ENCODE results near the gene GOSR2.
"Not testable (repeated sequence)": the region's sequence is repeated elsewhere in the genome, so short reads cannot be mapped to it uniquely, and the experiment has no call there.

The GOSR2 gene

GRCh38 chr17:46948544-46948943 lies 25.6 kb downstream of the GOSR2 start:
- H3K4me3 ChIP-seq (ENCODE audit: low read depth, low read length): no peak overlapping the region
- TF ChIP-seq, protein P1, sequence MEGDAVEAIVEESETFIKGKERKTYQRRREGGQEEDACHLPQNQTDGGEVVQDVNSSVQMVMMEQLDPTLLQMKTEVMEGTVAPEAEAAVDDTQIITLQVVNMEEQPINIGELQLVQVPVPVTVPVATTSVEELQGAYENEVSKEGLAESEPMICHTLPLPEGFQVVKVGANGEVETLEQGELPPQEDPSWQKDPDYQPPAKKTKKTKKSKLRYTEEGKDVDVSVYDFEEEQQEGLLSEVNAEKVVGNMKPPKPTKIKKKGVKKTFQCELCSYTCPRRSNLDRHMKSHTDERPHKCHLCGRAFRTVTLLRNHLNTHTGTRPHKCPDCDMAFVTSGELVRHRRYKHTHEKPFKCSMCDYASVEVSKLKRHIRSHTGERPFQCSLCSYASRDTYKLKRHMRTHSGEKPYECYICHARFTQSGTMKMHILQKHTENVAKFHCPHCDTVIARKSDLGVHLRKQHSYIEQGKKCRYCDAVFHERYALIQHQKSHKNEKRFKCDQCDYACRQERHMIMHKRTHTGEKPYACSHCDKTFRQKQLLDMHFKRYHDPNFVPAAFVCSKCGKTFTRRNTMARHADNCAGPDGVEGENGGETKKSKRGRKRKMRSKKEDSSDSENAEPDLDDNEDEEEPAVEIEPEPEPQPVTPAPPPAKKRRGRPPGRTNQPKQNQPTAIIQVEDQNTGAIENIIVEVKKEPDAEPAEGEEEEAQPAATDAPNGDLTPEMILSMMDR (IDR thresholded peaks at IDR 0.05; ENCODE audit: insufficient read depth, low read depth, low read length, missing control alignments): no peak
- DNase-seq (ENCODE audit: low read depth): no peak

GRCh38 chr17:46949291-46950174 lies 26.6 kb downstream of the GOSR2 start:
- H3K4me3 ChIP-seq (ENCODE audit: low read depth, low read length): no peak overlapping the region
- TF ChIP-seq, protein P1 (IDR thresholded peaks at IDR 0.05; ENCODE audit: insufficient read depth, low read depth, low read length, missing control alignments): no peak
- no peak for DNase-seq (ENCODE audit: low read depth)

DNA sequence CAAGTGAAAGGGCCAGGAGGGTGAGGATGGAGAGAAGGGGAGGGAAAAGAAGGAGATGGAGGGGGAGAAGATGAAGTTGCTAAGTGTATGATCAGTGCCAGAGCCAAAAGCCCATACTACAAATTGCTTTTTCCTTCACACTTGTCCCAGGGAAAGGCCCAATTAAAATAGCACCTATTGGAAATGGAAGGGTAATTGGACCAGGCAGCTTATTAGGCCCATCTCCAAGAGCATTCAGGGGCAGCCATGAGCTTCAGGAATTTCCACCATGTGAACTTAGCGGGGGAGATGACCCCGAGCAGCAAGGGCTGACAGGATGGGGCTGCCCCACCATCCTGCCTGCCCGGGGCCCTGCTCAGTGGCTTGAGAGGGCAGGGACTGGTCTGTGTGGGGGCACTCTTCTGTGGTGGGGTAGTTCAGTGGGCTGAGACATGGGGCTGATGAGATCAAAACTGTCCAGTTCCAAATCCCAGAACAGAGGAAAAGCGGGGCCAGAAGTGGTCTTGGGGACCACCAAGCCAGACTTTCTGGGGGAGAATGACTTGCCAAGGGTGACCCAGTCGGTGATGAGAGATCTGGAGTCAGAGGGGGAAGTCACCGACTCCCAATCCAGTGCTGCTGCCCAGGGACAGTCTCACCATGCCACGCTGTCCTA lies 27.5 kb downstream of the GOSR2 start:
- no peak for DNase-seq (ENCODE audit: low read depth)
- TF ChIP-seq, protein P1 (IDR thresholded peaks at IDR 0.05; ENCODE audit: insufficient read depth, low read depth, low read length, missing control alignments): no peak
- H3K4me3 ChIP-seq (ENCODE audit: low read depth, low read length): no peak overlapping the region

DNA sequence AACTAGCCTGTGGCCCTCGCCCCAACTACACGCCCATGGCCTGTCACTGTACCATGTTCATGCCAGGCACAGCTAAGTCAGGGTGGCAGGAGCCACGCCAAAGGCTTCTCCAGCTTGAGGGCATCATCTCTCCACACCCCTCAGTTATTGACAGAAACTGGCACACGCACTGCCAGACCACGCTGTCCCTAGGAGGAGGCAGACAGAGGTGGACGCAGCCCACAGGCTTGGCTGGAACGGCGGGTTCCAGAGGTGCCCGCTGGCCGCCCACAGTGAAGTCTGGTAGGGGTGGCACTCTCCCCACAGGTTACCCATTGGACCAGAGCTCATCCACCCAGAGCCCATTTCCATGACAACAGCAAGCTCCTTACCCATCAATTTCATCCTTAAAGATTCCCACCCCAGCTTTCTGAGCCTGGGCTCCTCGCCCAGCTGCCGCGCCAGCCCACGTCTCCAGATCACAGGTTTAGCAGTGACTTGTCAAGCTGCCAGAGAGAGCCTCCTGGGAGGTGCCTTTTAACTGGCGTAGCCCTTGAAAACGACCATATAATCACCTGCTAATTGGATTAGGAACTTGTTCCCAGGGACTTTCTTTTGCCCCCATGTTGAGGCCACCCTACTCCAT lies 28.1 kb downstream of the GOSR2 start:
- TF ChIP-seq, protein P1 (IDR thresholded peaks at IDR 0.05; ENCODE audit: insufficient read depth, low read depth, low read length, missing control alignments): no peak
- H3K4me3 ChIP-seq (ENCODE audit: low read depth, low read length): no peak overlapping the region
- no peak for DNase-seq (ENCODE audit: low read depth)

- no peak for DNase-seq (ENCODE audit: low read depth)
- H3K4me3 ChIP-seq (ENCODE audit: low read depth, low read length): no peak overlapping the region
- TF ChIP-seq, protein P1 (IDR thresholded peaks at IDR 0.05; ENCODE audit: insufficient read depth, low read depth, low read length, missing control alignments): no peak
These were observed 28.7 kb downstream of the GOSR2 start for GRCh38 chr17:46951706-46952105.

DNA sequence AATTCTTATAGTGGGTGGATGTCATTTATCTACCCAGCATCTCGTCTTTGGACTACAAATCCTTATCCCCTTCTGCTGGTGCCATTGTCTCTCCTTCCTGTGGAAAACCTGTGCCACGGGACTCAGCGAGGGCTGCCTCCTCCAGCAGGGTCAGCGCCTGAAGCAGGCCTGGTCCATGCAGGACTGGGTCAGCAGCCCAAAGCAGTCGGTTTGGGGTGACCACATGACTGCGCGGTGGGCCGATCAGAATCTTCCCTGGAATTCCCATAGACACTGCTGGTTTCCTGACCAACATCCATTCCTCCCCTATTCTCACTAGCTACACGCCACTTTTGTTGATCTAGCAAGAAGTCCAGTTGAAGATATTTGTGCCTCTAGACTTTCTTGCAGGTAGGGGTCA lies 29.2 kb downstream of the GOSR2 start:
- DNase-seq (ENCODE audit: low read depth): no peak
- TF ChIP-seq, protein P1 (IDR thresholded peaks at IDR 0.05; ENCODE audit: insufficient read depth, low read depth, low read length, missing control alignments): no peak
- H3K4me3 ChIP-seq (ENCODE audit: low read depth, low read length): no peak overlapping the region

GRCh38 chr17:46953191-46953590 lies 30.2 kb downstream of the GOSR2 start:
- H3K4me3 ChIP-seq (ENCODE audit: low read depth, low read length); DNase-seq (ENCODE audit: low read depth): not testable (repeated sequence)

Data from GM12865 (cell line).